GM04503 (cell line): ENCODE data around the gene RPL37A.
A peak's percentile ranks its signal among the peaks of the same experiment; 100 is the strongest.

ENCODE experiments used
- DNase-seq: peaks from one replicate; pipeline ENCODE4 v3.0.0-alpha.2; 2012; ENCODE audit warnings: low read depth

RPL37A gene

GRCh38 chr2:216498379-216499352, at the start of gene RPL37A:
Gene RPL37A (plus strand): TSS chr2:216498844. CDS start chr2:216498875, 31 bp downstream.
- peak; percentile 70 for DNase-seq

- DNase-seq: no peak
These were observed 48.3 kb upstream of the RPL37A start for GRCh38 chr2:216450346-216450745.

GRCh38 chr2:216450784-216451183, 47.9 kb upstream of the RPL37A start:
- no peak for DNase-seq

- DNase-seq: no peak
These were observed 44.6 kb upstream of the RPL37A start for GRCh38 chr2:216453955-216454614.

GRCh38 chr2:216463148-216463547, 35.5 kb upstream of the RPL37A start:
- no peak for DNase-seq

GRCh38 chr2:216464104-216464720, 34.4 kb upstream of the RPL37A start:
- no peak for DNase-seq

- peak; percentile 25 for DNase-seq
These were observed 33.0 kb upstream of the RPL37A start for GRCh38 chr2:216465579-216466195.

- no peak for DNase-seq
These were observed 30.8 kb upstream of the RPL37A start for GRCh38 chr2:216467845-216468244.

- DNase-seq: no peak
These were observed 29.0 kb upstream of the RPL37A start for GRCh38 chr2:216469661-216470060.

- no peak for DNase-seq
These were observed 25.5 kb upstream of the RPL37A start for GRCh38 chr2:216473187-216473586.

- DNase-seq: no peak
These were observed 23.5 kb upstream of the RPL37A start for GRCh38 chr2:216474925-216475670.

- no peak for DNase-seq
These were observed 22.9 kb upstream of the RPL37A start for GRCh38 chr2:216475767-216476166.

GRCh38 chr2:216477283-216478035, 21.2 kb upstream of the RPL37A start:
- no peak for DNase-seq

- DNase-seq: no peak
These were observed 20.5 kb upstream of the RPL37A start for GRCh38 chr2:216478151-216478550.

- DNase-seq: no peak
These were observed 19.9 kb upstream of the RPL37A start for GRCh38 chr2:216478791-216479190.

- DNase-seq: no peak
These were observed 18.4 kb upstream of the RPL37A start for GRCh38 chr2:216480221-216480620.

- no peak for DNase-seq
These were observed 16.0 kb upstream of the RPL37A start for GRCh38 chr2:216482640-216483039.

GRCh38 chr2:216485237-216485636, 13.4 kb upstream of the RPL37A start:
- DNase-seq: no peak

GRCh38 chr2:216485745-216486144, 12.9 kb upstream of the RPL37A start:
- DNase-seq: no peak

GRCh38 chr2:216486271-216486670, 12.4 kb upstream of the RPL37A start:
- no peak for DNase-seq

- no peak for DNase-seq
These were observed 11.9 kb upstream of the RPL37A start for GRCh38 chr2:216486708-216487107.
